GM12878 (cell line): Measurements from ENCODE around the gene NR4A2. TPM values are rescaled to one million over a fixed set of nuclear protein-coding genes. Genes with fewer than 3 reads are reported as not detected.

Experiments
- ATAC-seq: fragments of 200-7000 bp; cut with Tn5 transposase; 3 replicates; pipeline ENCODE4 v1.9.1; 2020; ENCODE audit warnings: mild to moderate bottlenecking, moderate library complexity
- BruUV-seq: library from RNA; stranded (reverse); fragments of 400-500 nt; replicated peaks from 2 replicates; lab custom pipeline; 2021; lab: Mats Ljungman, UMichigan
- CTCF ChIA-PET: fragments of 300-600 bp; sonication (Branson Sonifier 250); formaldehyde crosslinking; extraction: SDS; loops from one replicate; lab custom pipeline; 2021; ENCODE audit warnings: inconsistent platforms; lab: Yijun Ruan, JAX
- POLR2A ChIA-PET: fragments of 350-600 bp; formaldehyde crosslinking; extraction: SDS; loops from one replicate; lab custom pipeline; 2021; ENCODE audit warnings: inconsistent platforms; lab: Charles Lee
- RAD21 ChIA-PET: fragments of 300-600 bp; sonication (Branson Sonifier 250); formaldehyde crosslinking; loops from one replicate; lab custom pipeline; 2023; ENCODE audit warnings: antibody characterized with exemption; ENCODE audit not compliant: unreplicated experiment; lab: Charles Lee
- SMC1A ChIA-PET: fragments of 300-600 bp; sonication (Branson Sonifier 250); formaldehyde crosslinking; loops from one replicate; lab custom pipeline; 2023; ENCODE audit not compliant: unreplicated experiment, uncharacterized antibody; lab: Charles Lee
- DNase-seq: peaks from one replicate; pipeline ENCODE4 v3.0.0-alpha.2; 2011; ENCODE audit warnings: low read depth, low spot score
- FAIRE-seq: peaks from 3 replicates; lab custom pipeline; 2011; peaks lifted over from hg19 to GRCh38; lab: Jason Lieb, UNC
- H2AFZ ChIP-seq: 2 replicates; pipeline ENCODE4 v1.6.0; 2011; ENCODE audit warnings: low read depth, low read length, control low read depth; ENCODE audit not compliant: control insufficient read depth
- H3K27ac ChIP-seq: 2 replicates; pipeline ENCODE4 v1.5.1; 2011; ENCODE audit warnings: control low read depth; ENCODE audit not compliant: control insufficient read depth, insufficient read depth
- H3K27me3 ChIP-seq, 2 experiments: replicated peaks in 1 of 2; 2 replicates each; pipeline versions ENCODE4 v1.6.0 to v1.6.1; 2011; ENCODE audit warnings: low read length in 1 of 2; ENCODE audit not compliant: control insufficient read depth in 2 of 2, insufficient read depth in 2 of 2
- H3K36me3 ChIP-seq, 2 experiments: 2 replicates each; pipeline ENCODE4 v1.5.1; 2011; ENCODE audit warnings: low read length in 1 of 2; ENCODE audit not compliant: control insufficient read depth in 2 of 2, insufficient read depth in 2 of 2
- H3K4me1 ChIP-seq: 2 replicates; pipeline ENCODE4 v1.6.1; 2011; ENCODE audit warnings: mild to moderate bottlenecking, low read length, moderate library complexity, mixed read lengths; ENCODE audit not compliant: control insufficient read depth, insufficient read depth
- H3K4me2 ChIP-seq: 2 replicates; pipeline ENCODE4 v1.6.0; 2011; ENCODE audit warnings: control low read depth; ENCODE audit not compliant: control insufficient read depth, insufficient read depth
- H3K4me3 ChIP-seq: fragments of 200-600 bp; sonication (generic); 2 replicates; pipeline ENCODE4 v1.5.1; 2016
- H3K79me2 ChIP-seq: 2 replicates; pipeline ENCODE4 v1.6.0; 2011; ENCODE audit warnings: low read length; ENCODE audit not compliant: control insufficient read depth, insufficient read depth
- H3K9ac ChIP-seq: 2 replicates; pipeline ENCODE4 v1.8.0; 2011; ENCODE audit warnings: low read length, control low read depth, mixed read lengths; ENCODE audit not compliant: control insufficient read depth, insufficient read depth
- H3K9me3 ChIP-seq: replicated peaks from 3 replicates; pipeline ENCODE4 v1.5.1; 2011; ENCODE audit warnings: mild to moderate bottlenecking, low read length; ENCODE audit not compliant: control insufficient read depth, insufficient read depth
- H4K20me1 ChIP-seq: 2 replicates; pipeline ENCODE4 v1.6.0; 2011; ENCODE audit not compliant: control insufficient read depth, insufficient read depth
- EGR1 ChIP-seq, 2 experiments: IDR thresholded peaks; 1 replicate in 1 of 2; 2 replicates in 1 of 2; pipeline ENCODE4 v1.6.1; 2011 to 2012; ENCODE audit warnings: low read depth in 2 of 2, low read length in 2 of 2, borderline replicate concordance in 1 of 2, mild to moderate bottlenecking in 1 of 2, moderate library complexity in 1 of 2
- EP300 ChIP-seq, 2 experiments: fragments of 150-350 bp in 1 of 2; IDR thresholded peaks; 2 replicates each; pipeline ENCODE4 v1.6.1; 2011 to 2012; ENCODE audit warnings: low read depth in 2 of 2, low read length in 2 of 2, borderline replicate concordance in 1 of 2, improper control_type of control experiment in 1 of 2, inconsistent platforms in 1 of 2; ENCODE audit not compliant: control insufficient read depth in 1 of 2
- RAD51 ChIP-seq: fragments of 450-650 bp; IDR thresholded peaks from 2 replicates; pipeline ENCODE4 v1.6.1; 2016; ENCODE audit warnings: moderate library complexity, mild to moderate bottlenecking, inconsistent platforms
- SKIL ChIP-seq: fragments of 450-650 bp; IDR thresholded peaks from 2 replicates; pipeline ENCODE4 v1.6.1; 2017; ENCODE audit warnings: mild to moderate bottlenecking, low read depth, inconsistent platforms; ENCODE audit not compliant: poor library complexity, severe bottlenecking
- WGBS: methylation state at CpG from one replicate; pipeline ENCODE4 v1.1.6; 2016; ENCODE audit warnings: low lambda C conversion rate; ENCODE audit not compliant: insufficient replicate concordance, insufficient coverage; ENCODE audit errors: missing lambda C conversion rate; 5-methylcytosine and 5-hydroxymethylcytosine counted together
- in situ Hi-C: fragments of 300-500 bp; cut with MboI; formaldehyde crosslinking; loops from 9 replicates; pipeline ENCODE4 v1.14.3; 2018; ENCODE audit warnings: mixed read lengths
- intact Hi-C: fragments of 100-400 bp; cut with micrococcal nuclease; formaldehyde crosslinking; loops from one replicate; pipeline ENCODE4 v1.14.2; 2022; ENCODE audit not compliant: unreplicated experiment
- polyA plus RNA-seq, 11 experiments: library from polyadenylated mRNA; depleted of rRNA in 4 of 11; unstranded in 6 of 11; stranded (reverse) in 5 of 11; fragments of >200 nt; fragmentation: Nextera tagmentation in 4 of 11; fragmentation: Illumina TruSeq in 1 of 11; extraction: Ambion mirVana in 4 of 11; extraction: Trizol in 1 of 11; gene quantifications; 1 replicate in 1 of 11; 2 replicates in 10 of 11; pipeline versions ENCODE4 v1.2.1 to v1.2.3, GENCODE V29; 2011 to 2016; ENCODE audit warnings: inconsistent platforms in 2 of 11, missing spikeins in 2 of 11, low read depth in 1 of 11
- total RNA-seq, 4 experiments: library from RNA; depleted of rRNA in 3 of 4; stranded (reverse); fragments of >200 nt in 3 of 4; fragmentation: Illumina TruSeq in 1 of 4; extraction: Trizol in 1 of 4; gene quantifications; 2 replicates each; pipeline versions ENCODE4 v1.2.1 to v1.2.3, GENCODE V29; 2013 to 2021

NR4A2 gene
- total and polyA plus RNA-seq, 10 of the 15 experiments (the other 5 are each of a cell fraction or from before 2014, with no cell fraction given), result 0.15 to 3.4 (median 0.58) TPM

GRCh38 chr2:156343096-156343939 lies 10.8 kb upstream of the NR4A2 start:
- Histone ChIP-seq H4K20me1 (no peaks in the 10 kb centered on the region), H2AFZ (peak overlapping the region; percentile 62), H3K4me1 (peaks cover 13% of the 10 kb centered on the region), H3K27ac (peak overlapping the region; percentile 94), H3K4me3 (peak overlapping the region; percentile 74), H3K4me2 (peak overlapping the region; percentile 88), H3K9me3 (no peaks in the 10 kb centered on the region), H3K27me3 (no peaks in the 10 kb centered on the region), H3K79me2 (peaks cover 1% of the 10 kb centered on the region), H3K36me3 (no peaks in the 10 kb centered on the region), H3K9ac (peak overlapping the region; percentile 100)
- in situ Hi-C loops, result loop anchor here (10.0 to 25.0 kb wide), 2 partner anchors 51 to 244 kb away; no protein-coding TSS in a partner anchor
- no peak for TF ChIP-seq RAD51
- TF ChIP-seq SKIL, result peak; percentile 26
- no peak for TF ChIP-seq EP300 (IDR thresholded peaks at IDR 0.05; ENCODE audit: borderline replicate concordance in 1 of 2, control insufficient read depth in 1 of 2, low read depth in 2 of 2, low read length in 2 of 2)
- TF ChIP-seq EGR1 (IDR thresholded peaks at IDR 0.05; ENCODE audit: borderline replicate concordance in 1 of 2, low read depth in 2 of 2, low read length in 2 of 2), result no peak
- BruUV-seq, result TSS peak; percentile 87
- no peak for ATAC-seq
- ChIA-PET POLR2A (interaction anchor here (0.6 to 3.3 kb wide), 8 partner anchors 40 to 95 kb away, joined by 3 to 20 read pairs (median 4); no protein-coding TSS in a partner anchor), RAD21 (interaction anchor here (0.7 to 7.1 kb wide), 18 partner anchors 9 to 713 kb away, joined by 3 to 36 read pairs (median 4); no protein-coding TSS in a partner anchor), CTCF (interaction anchor here (0.6 to 1.4 kb wide), 7 partner anchors 8 to 247 kb away, joined by 3 to 4 read pairs (median 3); no protein-coding TSS in a partner anchor), SMC1A (interaction anchor here (0.6 to 2.8 kb wide), 20 partner anchors 8 to 802 kb away, joined by 3 to 14 read pairs (median 4); no protein-coding TSS in a partner anchor)
- WGBS, result 33% methylated on average over 6 of the region's 6 CpGs
- intact Hi-C loops, result loop anchor here (2.0 kb wide), 2 partner anchors 37 to 1099 kb away; no protein-coding TSS in a partner anchor
- no peak for FAIRE-seq
- DNase-seq, result no peak
